Measurements from ENCODE around the gene TTL.

DNA sequence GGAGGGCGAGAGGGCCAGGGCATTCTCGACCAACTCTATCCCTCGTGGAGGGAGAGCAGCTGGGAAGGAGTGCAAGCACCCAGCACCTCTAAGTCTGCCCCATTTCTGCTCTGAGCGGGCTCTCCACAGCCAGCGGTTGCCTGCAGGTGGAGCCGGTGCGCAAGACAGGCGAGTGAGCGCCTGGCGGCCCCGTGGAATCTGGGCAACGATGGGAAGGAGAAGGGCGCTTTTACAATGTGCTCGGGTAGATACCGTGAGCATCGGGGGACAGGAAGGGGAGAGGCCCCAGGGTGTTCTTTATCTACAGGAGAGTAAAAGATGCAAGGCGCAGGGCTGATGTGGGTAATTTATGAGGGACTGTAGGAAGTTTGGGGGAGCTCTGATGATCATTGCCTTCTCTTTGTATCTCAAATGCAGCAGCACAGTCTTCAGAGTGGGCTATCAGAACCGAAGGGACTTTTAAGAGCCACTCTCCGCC lies 867 bp upstream of the TTL start:
- TF ChIP-seq, protein P1, sequence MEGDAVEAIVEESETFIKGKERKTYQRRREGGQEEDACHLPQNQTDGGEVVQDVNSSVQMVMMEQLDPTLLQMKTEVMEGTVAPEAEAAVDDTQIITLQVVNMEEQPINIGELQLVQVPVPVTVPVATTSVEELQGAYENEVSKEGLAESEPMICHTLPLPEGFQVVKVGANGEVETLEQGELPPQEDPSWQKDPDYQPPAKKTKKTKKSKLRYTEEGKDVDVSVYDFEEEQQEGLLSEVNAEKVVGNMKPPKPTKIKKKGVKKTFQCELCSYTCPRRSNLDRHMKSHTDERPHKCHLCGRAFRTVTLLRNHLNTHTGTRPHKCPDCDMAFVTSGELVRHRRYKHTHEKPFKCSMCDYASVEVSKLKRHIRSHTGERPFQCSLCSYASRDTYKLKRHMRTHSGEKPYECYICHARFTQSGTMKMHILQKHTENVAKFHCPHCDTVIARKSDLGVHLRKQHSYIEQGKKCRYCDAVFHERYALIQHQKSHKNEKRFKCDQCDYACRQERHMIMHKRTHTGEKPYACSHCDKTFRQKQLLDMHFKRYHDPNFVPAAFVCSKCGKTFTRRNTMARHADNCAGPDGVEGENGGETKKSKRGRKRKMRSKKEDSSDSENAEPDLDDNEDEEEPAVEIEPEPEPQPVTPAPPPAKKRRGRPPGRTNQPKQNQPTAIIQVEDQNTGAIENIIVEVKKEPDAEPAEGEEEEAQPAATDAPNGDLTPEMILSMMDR (IDR thresholded peaks at IDR 0.05), result peak; percentile 76
- TF ChIP-seq, protein P2, sequence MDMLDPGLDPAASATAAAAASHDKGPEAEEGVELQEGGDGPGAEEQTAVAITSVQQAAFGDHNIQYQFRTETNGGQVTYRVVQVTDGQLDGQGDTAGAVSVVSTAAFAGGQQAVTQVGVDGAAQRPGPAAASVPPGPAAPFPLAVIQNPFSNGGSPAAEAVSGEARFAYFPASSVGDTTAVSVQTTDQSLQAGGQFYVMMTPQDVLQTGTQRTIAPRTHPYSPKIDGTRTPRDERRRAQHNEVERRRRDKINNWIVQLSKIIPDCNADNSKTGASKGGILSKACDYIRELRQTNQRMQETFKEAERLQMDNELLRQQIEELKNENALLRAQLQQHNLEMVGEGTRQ (IDR thresholded peaks at IDR 0.05; ENCODE audit: borderline replicate concordance, low read depth, low read length), result no peak
- no peak for TF ChIP-seq EP300 (IDR thresholded peaks at IDR 0.05; ENCODE audit: borderline replicate concordance in 1 of 2, low read depth in 1 of 2, low read length in 1 of 2)
- TF ChIP-seq, protein P3, sequence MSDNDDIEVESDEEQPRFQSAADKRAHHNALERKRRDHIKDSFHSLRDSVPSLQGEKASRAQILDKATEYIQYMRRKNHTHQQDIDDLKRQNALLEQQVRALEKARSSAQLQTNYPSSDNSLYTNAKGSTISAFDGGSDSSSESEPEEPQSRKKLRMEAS (IDR thresholded peaks at IDR 0.05; ENCODE audit: low read depth), result peak; percentile 79
- no peak for TF ChIP-seq YY1 (IDR thresholded peaks at IDR 0.05; ENCODE audit: low read depth)
- TF ChIP-seq MXI1 (IDR thresholded peaks at IDR 0.05; ENCODE audit: low read depth, low read length), result no peak; the same call in none of the 2 replicates
- TF ChIP-seq GABPA (IDR thresholded peaks at IDR 0.05; ENCODE audit: low read depth), result no peak
- peak; percentile 31 for TF ChIP-seq CHD2 (IDR thresholded peaks at IDR 0.05; ENCODE audit: low read length, partially characterized antibody)
- TF ChIP-seq, protein P4, sequence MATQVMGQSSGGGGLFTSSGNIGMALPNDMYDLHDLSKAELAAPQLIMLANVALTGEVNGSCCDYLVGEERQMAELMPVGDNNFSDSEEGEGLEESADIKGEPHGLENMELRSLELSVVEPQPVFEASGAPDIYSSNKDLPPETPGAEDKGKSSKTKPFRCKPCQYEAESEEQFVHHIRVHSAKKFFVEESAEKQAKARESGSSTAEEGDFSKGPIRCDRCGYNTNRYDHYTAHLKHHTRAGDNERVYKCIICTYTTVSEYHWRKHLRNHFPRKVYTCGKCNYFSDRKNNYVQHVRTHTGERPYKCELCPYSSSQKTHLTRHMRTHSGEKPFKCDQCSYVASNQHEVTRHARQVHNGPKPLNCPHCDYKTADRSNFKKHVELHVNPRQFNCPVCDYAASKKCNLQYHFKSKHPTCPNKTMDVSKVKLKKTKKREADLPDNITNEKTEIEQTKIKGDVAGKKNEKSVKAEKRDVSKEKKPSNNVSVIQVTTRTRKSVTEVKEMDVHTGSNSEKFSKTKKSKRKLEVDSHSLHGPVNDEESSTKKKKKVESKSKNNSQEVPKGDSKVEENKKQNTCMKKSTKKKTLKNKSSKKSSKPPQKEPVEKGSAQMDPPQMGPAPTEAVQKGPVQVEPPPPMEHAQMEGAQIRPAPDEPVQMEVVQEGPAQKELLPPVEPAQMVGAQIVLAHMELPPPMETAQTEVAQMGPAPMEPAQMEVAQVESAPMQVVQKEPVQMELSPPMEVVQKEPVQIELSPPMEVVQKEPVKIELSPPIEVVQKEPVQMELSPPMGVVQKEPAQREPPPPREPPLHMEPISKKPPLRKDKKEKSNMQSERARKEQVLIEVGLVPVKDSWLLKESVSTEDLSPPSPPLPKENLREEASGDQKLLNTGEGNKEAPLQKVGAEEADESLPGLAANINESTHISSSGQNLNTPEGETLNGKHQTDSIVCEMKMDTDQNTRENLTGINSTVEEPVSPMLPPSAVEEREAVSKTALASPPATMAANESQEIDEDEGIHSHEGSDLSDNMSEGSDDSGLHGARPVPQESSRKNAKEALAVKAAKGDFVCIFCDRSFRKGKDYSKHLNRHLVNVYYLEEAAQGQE (IDR thresholded peaks at IDR 0.05; ENCODE audit: low read depth, low read length), result no peak; the same call in 1 of the 2 replicates
- peak; percentile 59; the same call in 1 of the 2 replicates for TF ChIP-seq SIN3A (IDR thresholded peaks at IDR 0.05; ENCODE audit: borderline replicate concordance, low read depth, low read length)
- no peak for TF ChIP-seq EZH2phosphoT487 (IDR thresholded peaks at IDR 0.05; ENCODE audit: borderline replicate concordance, low read depth)
- no peak; the same call in 1 of the 2 replicates for TF ChIP-seq TAF1 (IDR thresholded peaks at IDR 0.05; ENCODE audit: borderline replicate concordance, low read depth, low read length)

Data from SK-N-SH (cell line).